Mesothelial cell of epicardium (in vitro differentiated cells): ENCODE data around the gene NPL. TPM values are rescaled to one million over a fixed set of nuclear protein-coding genes. Genes with fewer than 3 reads are reported as not detected.

ENCODE experiments used
- DNase-seq, 2 experiments: peaks; one replicate each; pipeline ENCODE4 v3.0.0; 2021; ENCODE audit warnings: low spot score in 2 of 2; ENCODE audit not compliant: unreplicated experiment in 2 of 2
- H3K27ac Mint-ChIP-seq: 2 replicates; pipeline ENCODE4 v1.8.0; 2021; ENCODE audit warnings: mixed read lengths
- H3K27me3 Mint-ChIP-seq: 2 replicates; pipeline ENCODE4 v1.8.0; 2021; ENCODE audit warnings: low read depth, mixed read lengths
- H3K36me3 Mint-ChIP-seq: 2 replicates; pipeline ENCODE4 v1.8.0; 2021; ENCODE audit warnings: mixed read lengths
- H3K4me1 Mint-ChIP-seq: 2 replicates; pipeline ENCODE4 v1.8.0; 2021; ENCODE audit warnings: mixed read lengths
- H3K4me3 Mint-ChIP-seq: 2 replicates; pipeline ENCODE4 v1.8.0; 2021; ENCODE audit warnings: mild to moderate bottlenecking, moderate library complexity, mixed read lengths
- H3K9me3 Mint-ChIP-seq: 2 replicates; pipeline ENCODE4 v1.8.0; 2021; ENCODE audit warnings: mixed read lengths
- CTCF ChIP-seq: fragments of 200-600 bp; sonication (generic); IDR thresholded peaks from one replicate; pipeline ENCODE4 v1.5.0; 2021; ENCODE audit warnings: antibody characterized with exemption; ENCODE audit not compliant: unreplicated experiment
- total RNA-seq: library from RNA; stranded (reverse); gene quantifications from 3 replicates; pipeline ENCODE4 v1.2.1, GENCODE V29; 2021

Gene NPL
- total RNA-seq, 1 donor from 2014 or later: 3.9 TPM

GRCh38 chr1:182872881-182873280 lies 83.3 kb downstream of the NPL start:
- Mint-ChIP-seq H3K4me3 (no peak overlapping the region), H3K36me3 (peaks cover 71% of the 10 kb centered on the region), H3K4me1 (no peaks in the 10 kb centered on the region), H3K27ac (no peak overlapping the region), H3K9me3 (no peaks in the 10 kb centered on the region), H3K27me3 (no peaks in the 10 kb centered on the region)
- DNase-seq: no peak
- TF ChIP-seq CTCF: no peak

GRCh38 chr1:182875889-182876288 lies 86.3 kb downstream of the NPL start:
- no peak for TF ChIP-seq CTCF
- Mint-ChIP-seq H3K36me3 (peaks cover 80% of the 10 kb centered on the region), H3K4me3 (no peak overlapping the region), H3K4me1 (no peaks in the 10 kb centered on the region), H3K27me3 (no peaks in the 10 kb centered on the region), H3K27ac (no peak overlapping the region), H3K9me3 (no peaks in the 10 kb centered on the region)
- no peak for DNase-seq

- Mint-ChIP-seq H3K27ac (no peak overlapping the region), H3K4me3 (no peak overlapping the region), H3K9me3 (no peaks in the 10 kb centered on the region), H3K36me3 (peaks cover 83% of the 10 kb centered on the region), H3K4me1 (no peaks in the 10 kb centered on the region), H3K27me3 (no peaks in the 10 kb centered on the region)
- no peak for DNase-seq
- TF ChIP-seq CTCF: no peak
Measured at GRCh38 chr1:182877331-182877730, 87.8 kb downstream of the NPL start.

- no peak overlapping the region for H3K27ac Mint-ChIP-seq
- no peak overlapping the region for H3K4me3 Mint-ChIP-seq
- no peaks in the 10 kb centered on the region for H3K4me1 Mint-ChIP-seq
- peaks cover 85% of the 10 kb centered on the region for H3K36me3 Mint-ChIP-seq
- DNase-seq: no peak
- no peaks in the 10 kb centered on the region for H3K27me3 Mint-ChIP-seq
- no peak for TF ChIP-seq CTCF
- H3K9me3 Mint-ChIP-seq: no peaks in the 10 kb centered on the region
Measured at GRCh38 chr1:182877842-182878241, 88.3 kb downstream of the NPL start.

Other genes starting within 250 kb of the NPL start
- gene RNASEL, start 200.5 kb upstream of the NPL start, total RNA-seq: 4.5 to 5.6 TPM (median 4.6 TPM) in 3 replicates
- gene RGS16, start 185.4 kb upstream of the NPL start, total RNA-seq: 0.55 to 0.99 TPM (median 0.74 TPM) in 3 replicates
- not detected in 3 replicates for gene RGS8, start 105.2 kb upstream of the NPL start, total RNA-seq
- gene DHX9, start 49.6 kb downstream of the NPL start, total RNA-seq: 230 to 250 TPM (median 241 TPM) in 3 replicates
- not detected in 3 replicates for gene SHCBP1L, start 163.4 kb downstream of the NPL start, total RNA-seq
- 164 to 170 TPM (median 168 TPM) in 3 replicates for gene LAMC1, start 233.6 kb downstream of the NPL start, total RNA-seq